ENCODE results near the gene ARPIN. TPM values are rescaled to one million over a fixed set of nuclear protein-coding genes. Genes with fewer than 3 reads are reported as not detected.

Gene ARPIN
- total and polyA plus RNA-seq, 9 of the 15 experiments (the other 6 are each of a cell fraction or from before 2014, with no cell fraction given): not detected

DNA sequence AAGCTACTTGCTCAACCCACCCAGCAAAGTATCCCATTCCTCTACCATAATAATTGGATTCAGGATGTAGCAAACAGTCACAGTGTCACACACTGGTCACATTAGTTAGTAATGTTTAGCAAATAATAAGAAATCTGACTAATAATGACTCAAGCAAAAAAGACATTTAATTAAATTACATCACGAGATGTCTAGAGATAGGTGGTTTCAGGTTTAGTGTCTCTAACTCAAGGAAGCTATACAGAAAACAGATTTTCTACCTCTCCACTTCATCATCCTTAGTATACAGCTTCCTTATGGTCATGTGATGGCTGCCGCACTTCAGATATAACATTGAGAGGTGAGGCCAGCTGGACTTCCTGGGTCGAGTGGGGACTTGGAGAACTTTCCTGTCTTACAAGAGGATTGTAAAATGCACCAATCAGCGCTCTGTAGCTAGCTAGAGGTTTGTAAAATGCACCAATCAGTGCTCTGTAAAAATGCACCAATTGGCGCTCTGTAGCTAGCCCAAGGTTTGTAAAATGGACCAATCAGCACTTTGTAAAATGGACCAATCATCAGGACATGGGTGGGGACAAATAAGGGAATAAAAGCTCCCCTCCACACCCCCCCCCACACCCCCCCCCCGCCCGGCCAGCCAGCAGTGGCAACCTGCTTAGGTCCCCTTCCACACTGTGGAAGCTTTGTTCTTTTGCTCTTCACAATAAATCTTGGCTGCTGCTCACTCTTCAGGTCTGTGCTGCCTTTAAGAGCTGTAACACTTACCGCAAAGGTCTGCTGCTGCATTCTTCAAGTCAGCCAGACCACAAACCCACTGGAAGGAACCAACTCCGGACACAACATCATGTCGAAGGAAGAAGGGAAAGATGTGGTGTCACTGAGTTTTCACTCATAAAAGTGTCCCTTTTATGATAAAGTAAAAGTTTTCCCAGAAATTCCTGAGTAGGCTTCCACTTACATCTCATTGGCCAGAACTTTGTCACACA lies 24.9 kb upstream of the ARPIN start (continued):
- TF ChIP-seq MAFG (tag; conservative IDR thresholded peaks at IDR 0.05): no peak
- peak; percentile 61 for TF ChIP-seq ZNF316 (IDR thresholded peaks at IDR 0.05)
- no peak for TF ChIP-seq ZNF3 (CRISPR knock-in tag; IDR thresholded peaks at IDR 0.05)

DNA sequence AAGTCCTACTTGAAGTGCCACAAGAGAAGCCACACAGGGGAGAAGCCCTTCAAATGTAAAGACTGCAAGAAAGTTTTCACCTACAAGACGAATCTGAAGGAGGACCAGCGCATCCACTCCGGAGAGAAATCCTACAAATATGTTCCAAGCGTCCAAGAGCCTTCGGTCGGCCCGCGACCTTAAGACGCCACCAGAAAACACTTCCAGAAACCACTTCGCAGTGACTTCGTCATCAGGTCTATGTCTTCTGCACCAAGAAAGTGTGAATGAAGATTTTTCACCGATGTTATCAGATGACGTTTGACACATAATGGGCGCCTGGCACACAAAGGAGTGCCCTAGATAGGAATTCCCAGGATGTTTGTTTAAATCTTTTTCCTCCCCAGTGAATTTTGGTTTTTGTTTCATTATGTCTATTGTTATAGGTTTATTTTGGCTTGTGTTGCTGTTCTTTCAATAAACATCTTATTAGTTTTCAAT lies 24.1 kb upstream of the ARPIN start:
- Histone ChIP-seq H2AFZ (ENCODE audit: low read depth, low read length) (no peak overlapping the region), H3K9me3 (replicated peaks; ENCODE audit: control insufficient read depth, insufficient read depth, low read depth, low read length) (no peaks in the 10 kb centered on the region), H3K79me2 (ENCODE audit: control insufficient read depth, insufficient read depth, low read length) (no peaks in the 10 kb centered on the region), H3K36me3 (ENCODE audit: control insufficient read depth, insufficient read depth, low read length) (no peaks in the 10 kb centered on the region), H3K4me2 (ENCODE audit: insufficient read depth, low read length) (no peak overlapping the region), H3K9ac (ENCODE audit: insufficient read depth in 1 of 2, low read depth in 2 of 2, low read length in 2 of 2) (no peak overlapping the region), H3K27ac (ENCODE audit: extremely low read depth, low read depth, low read length) (no peak overlapping the region), H3K4me3 (no peak overlapping the region), H3K27me3 (ENCODE audit: control insufficient read depth in 2 of 2, insufficient read depth in 2 of 2, low read length in 2 of 2) (peaks cover 0 to 5% of the 10 kb centered on the region in 2 experiments; a peak in 1 of 5 replicates), H3K9me1 (ENCODE audit: control insufficient read depth, insufficient read depth, low read length) (no peaks in the 10 kb centered on the region), H4K20me1 (replicated peaks; ENCODE audit: control insufficient read depth, insufficient read depth, low read length) (no peaks in the 10 kb centered on the region), H3K4me1 (replicated peaks in 1 of 2; ENCODE audit: control insufficient read depth in 2 of 2, insufficient read depth in 2 of 2, low read length in 2 of 2) (no peaks in the 10 kb centered on the region; a peak in 1 of 5 replicates)
- FAIRE-seq: no peak
- CTCF ChIA-PET (ENCODE audit: low intra/inter-chr PET ratio): no interaction called here
- TF ChIP-seq ZNF780A (CRISPR knock-in tag; IDR thresholded peaks at IDR 0.05) (no peak), RUNX1 (IDR thresholded peaks at IDR 0.05; ENCODE audit: low read depth) (no peak), NBN (IDR thresholded peaks at IDR 0.05; ENCODE audit: low read depth) (no peak), ZNF24 (IDR thresholded peaks at IDR 0.05) (no peak), SAP30 (IDR thresholded peaks at IDR 0.05; ENCODE audit: borderline replicate concordance, insufficient read depth, low read depth, low read length, poor library complexity, severe bottlenecking) (no peak), ESRRB (CRISPR knock-in tag; IDR thresholded peaks at IDR 0.05; ENCODE audit: borderline replicate concordance) (no peak), SMAD4 (CRISPR knock-in tag; conservative IDR thresholded peaks at IDR 0.05) (no peak), HNRNPLL (IDR thresholded peaks at IDR 0.05; ENCODE audit: low read depth, low read length, poor library complexity, severe bottlenecking) (no peak), FOXJ3 (CRISPR knock-in tag; IDR thresholded peaks at IDR 0.05) (no peak), ZNF134 (CRISPR knock-in tag; conservative IDR thresholded peaks at IDR 0.05) (no peak), ZNF766 (CRISPR knock-in tag; conservative IDR thresholded peaks at IDR 0.05) (no peak), PCBP1 (IDR thresholded peaks at IDR 0.05; ENCODE audit: low read depth, low read length, poor library complexity, severe bottlenecking) (no peak), FOS (IDR thresholded peaks at IDR 0.05; ENCODE audit: extremely low read depth, insufficient read length) (no peak), PTBP1 (IDR thresholded peaks at IDR 0.05; ENCODE audit: low read depth, low read length) (no peak), CBX2 (IDR thresholded peaks at IDR 0.05; ENCODE audit: insufficient read depth, low read length, poor library complexity, severe bottlenecking) (no peak), ETV5 (CRISPR knock-in tag; IDR thresholded peaks at IDR 0.05; ENCODE audit: low read depth) (no peak)
- no TSS peak for BruUV-seq (replicated peaks)
- ATAC-seq: no peak
- 51% methylated on average over 14 of the region's 14 CpGs for WGBS (ENCODE audit: insufficient coverage, low coverage, missing lambda C conversion rate)
- intact Hi-C loops (cut with micrococcal nuclease) (no loop called here), in situ Hi-C loops (cut with MboI) (no loop called here)
- no peak for DNase-seq (ENCODE audit: extremely low read depth in 1 of 4, low spot score in 3 of 4)
- POLR2A ChIA-PET: interaction anchor here (0.6 to 1.4 kb wide), 2 partner anchors 16 to 23 kb away, joined by 3 read pairs; no protein-coding TSS in a partner anchor
